Common myeloid progenitor, CD34-positive (primary cell): Measurements from ENCODE around the gene MRPL42.
"Not testable (repeated sequence)": the region's sequence is repeated elsewhere in the genome, so short reads cannot be mapped to it uniquely, and the experiment has no call there.

Source experiments
- CTCF ChIA-PET: fragments of 350-600 bp; sonication (Branson Sonifier 250); formaldehyde crosslinking; loops from one replicate; lab custom pipeline; 2021; ENCODE audit warnings: antibody characterized with exemption; lab: Charles Lee
- POLR2A ChIA-PET: fragments of 350-600 bp; sonication (Branson Sonifier 250); formaldehyde crosslinking; loops from one replicate; lab custom pipeline; 2021; ENCODE audit warnings: antibody characterized with exemption; lab: Charles Lee
- DNase-seq, 3 donors: peaks; one replicate each; pipeline versions ENCODE4 v3.0.0 to v3.0.0-alpha.2; 2013
- H3K27ac ChIP-seq, 2 experiments: 1 replicate in 1 of 2; 2 replicates in 1 of 2; pipeline ENCODE4 v1.7.0; 2013; ENCODE audit warnings: inconsistent platforms in 2 of 2, low read length in 2 of 2, mild to moderate bottlenecking in 2 of 2, low read depth in 1 of 2, moderate library complexity in 1 of 2; ENCODE audit not compliant: severe bottlenecking in 2 of 2, insufficient read depth in 1 of 2, poor library complexity in 1 of 2
- H3K27me3 ChIP-seq, 5 experiments: replicated peaks in 2 of 5; 1 replicate in 3 of 5; 2 replicates in 2 of 5; pipeline versions ENCODE4 v1.6.1 to v1.7.0; 2013; ENCODE audit warnings: low read length in 4 of 5, mild to moderate bottlenecking in 2 of 5, moderate library complexity in 2 of 5, inconsistent platforms in 1 of 5; ENCODE audit not compliant: insufficient read depth in 5 of 5, control insufficient read depth in 4 of 5
- H3K36me3 ChIP-seq, 4 experiments: 1 replicate in 2 of 4; 2 replicates in 2 of 4; pipeline versions ENCODE4 v1.6.1 to v1.7.0; 2013; ENCODE audit warnings: low read length in 3 of 4, control low read depth in 1 of 4, mild to moderate bottlenecking in 1 of 4; ENCODE audit not compliant: control insufficient read depth in 4 of 4, insufficient read depth in 4 of 4
- H3K4me1 ChIP-seq, 4 experiments: 1 replicate in 3 of 4; 2 replicates in 1 of 4; pipeline versions ENCODE4 v1.6.1 to v1.7.1; 2013; ENCODE audit warnings: low read length in 3 of 4, mild to moderate bottlenecking in 3 of 4, control low read depth in 1 of 4, inconsistent platforms in 1 of 4, moderate library complexity in 1 of 4; ENCODE audit not compliant: control insufficient read depth in 4 of 4, insufficient read depth in 4 of 4; ENCODE audit errors: control extremely low read depth in 1 of 4
- H3K4me3 ChIP-seq, 7 experiments: 1 replicate in 4 of 7; 2 replicates in 3 of 7; pipeline versions ENCODE4 v1.5.1 to v1.7.0; 2013; ENCODE audit warnings: mild to moderate bottlenecking in 7 of 7, low read length in 6 of 7, moderate library complexity in 6 of 7, inconsistent platforms in 2 of 7, low read depth in 2 of 7, control low read depth in 1 of 7; ENCODE audit not compliant: insufficient read depth in 4 of 7, control insufficient read depth in 1 of 7; ENCODE audit errors: extremely low read depth in 1 of 7
- H3K9me3 ChIP-seq, 5 experiments: 1 replicate in 4 of 5; 2 replicates in 1 of 5; pipeline versions ENCODE4 v1.6.1 to v1.7.1; 2013; ENCODE audit warnings: low read length in 4 of 5, mild to moderate bottlenecking in 2 of 5, inconsistent platforms in 1 of 5, low read depth in 1 of 5, moderate library complexity in 1 of 5; ENCODE audit not compliant: control insufficient read depth in 4 of 5, insufficient read depth in 2 of 5; ENCODE audit errors: control extremely low read depth in 1 of 5
- WGBS: methylation state at CpG from one replicate; pipeline ENCODE4 v1.1.5; 2013; ENCODE audit not compliant: insufficient coverage; 5-methylcytosine and 5-hydroxymethylcytosine counted together

MRPL42 gene

DNA sequence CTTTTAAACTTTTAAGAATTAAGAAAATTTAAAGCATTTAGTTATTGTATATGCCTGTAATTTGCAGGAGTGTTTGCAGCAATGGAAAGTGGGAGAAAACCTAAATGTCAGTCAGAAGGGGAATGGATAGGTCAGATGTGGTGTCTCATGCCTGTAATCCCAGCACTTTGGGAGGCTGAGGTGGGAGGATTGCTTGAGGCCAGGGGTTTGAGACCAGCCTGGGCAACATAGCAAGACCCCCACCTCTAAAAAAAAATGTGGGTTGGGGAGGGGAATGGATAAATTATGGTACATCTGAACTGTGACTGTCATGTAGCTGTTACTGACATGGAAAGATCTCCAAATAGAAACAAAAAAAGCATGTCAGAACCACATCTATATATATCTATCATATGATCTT, 2.1 kb downstream of the MRPL42 start:
- no peak overlapping the region for H3K27ac ChIP-seq
- CTCF ChIA-PET: no interaction called here
- no peak for DNase-seq
- no peak overlapping the region for H3K4me3 ChIP-seq
- no peaks in the 10 kb centered on the region for H3K27me3 ChIP-seq
- POLR2A ChIA-PET: interaction anchor here (0.6 kb wide), 1 partner anchor 1033 kb away, joined by 3 read pairs; no protein-coding TSS in a partner anchor
- H3K36me3 ChIP-seq: peaks cover 4 to 23% (median 12%) of the 10 kb centered on the region in 4 experiments
- H3K9me3 ChIP-seq: no peaks in the 10 kb centered on the region
- H3K4me1 ChIP-seq: peaks cover 15 to 20% (median 19%) of the 10 kb centered on the region in 4 experiments

DNA sequence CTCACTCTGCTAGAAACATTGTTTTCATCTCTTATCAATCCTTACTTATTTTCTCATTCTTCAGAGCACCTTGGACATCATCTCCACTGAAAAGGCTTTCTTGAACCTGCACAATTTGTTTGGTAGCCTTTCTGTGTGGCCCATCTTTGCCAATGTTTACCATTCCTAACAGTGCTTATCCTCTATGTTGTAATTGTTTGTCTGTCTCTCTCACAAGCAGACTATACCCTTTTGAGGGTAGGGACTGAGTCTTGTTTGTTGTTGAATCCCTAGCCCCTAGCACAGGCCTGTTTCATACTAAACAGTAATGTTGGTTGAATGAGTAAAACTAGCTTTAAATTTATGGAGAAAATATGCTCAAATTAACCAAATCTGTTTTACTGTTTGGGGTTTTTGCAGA, 9.2 kb downstream of the MRPL42 start:
- Histone ChIP-seq H3K27me3 (no peaks in the 10 kb centered on the region), H3K9me3 (no peaks in the 10 kb centered on the region), H3K4me3 (no peak overlapping the region), H3K4me1 (no peaks in the 10 kb centered on the region), H3K36me3 (peaks cover 14 to 51% (median 36%) of the 10 kb centered on the region in 4 experiments), H3K27ac (no peak overlapping the region)
- ChIA-PET CTCF (interaction anchor here (2.2 to 3.4 kb wide), 2 partner anchors 9 to 27 kb away, joined by 7 to 16 read pairs; partner anchors contain the start of gene MRPL42), POLR2A (interaction anchor here (0.9 kb wide), 1 partner anchor 9 kb away, joined by 4 read pairs; no protein-coding TSS in a partner anchor)
- DNase-seq: no peak

DNA sequence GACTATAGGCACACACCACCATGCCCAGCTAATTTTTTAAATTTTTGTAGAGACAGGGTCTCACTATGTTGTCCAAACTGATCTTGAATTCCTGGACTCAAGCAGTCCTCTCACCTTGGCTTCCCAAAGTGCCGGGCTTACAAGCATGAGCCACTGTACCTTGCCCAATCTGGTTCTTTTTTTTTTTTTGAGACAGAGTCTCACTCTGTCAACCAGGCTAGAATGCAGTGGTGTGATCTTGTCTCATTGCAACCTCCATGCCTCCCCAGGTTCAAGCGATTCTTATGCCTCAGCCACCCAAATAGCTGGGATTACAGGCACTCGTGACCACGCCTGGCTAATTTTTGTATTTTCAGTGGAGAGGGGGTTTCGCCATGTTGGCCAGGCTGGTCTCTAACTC, 15.4 kb downstream of the MRPL42 start:
- CTCF ChIA-PET: interaction anchor here (1.2 to 1.5 kb wide), 2 partner anchors 17 to 620 kb away, joined by 3 read pairs; no protein-coding TSS in a partner anchor
- DNase-seq: no peak
- H3K27ac ChIP-seq: no peak overlapping the region
- H3K4me1 ChIP-seq: no peaks in the 10 kb centered on the region
- H3K27me3 ChIP-seq: no peaks in the 10 kb centered on the region
- POLR2A ChIA-PET: no interaction called here
- no peak overlapping the region for H3K4me3 ChIP-seq
- H3K36me3 ChIP-seq: peaks cover 21 to 78% (median 53%) of the 10 kb centered on the region in 4 experiments
- WGBS: 100% methylated on average over 4 of the region's 5 CpGs
- no peaks in the 10 kb centered on the region for H3K9me3 ChIP-seq

DNA sequence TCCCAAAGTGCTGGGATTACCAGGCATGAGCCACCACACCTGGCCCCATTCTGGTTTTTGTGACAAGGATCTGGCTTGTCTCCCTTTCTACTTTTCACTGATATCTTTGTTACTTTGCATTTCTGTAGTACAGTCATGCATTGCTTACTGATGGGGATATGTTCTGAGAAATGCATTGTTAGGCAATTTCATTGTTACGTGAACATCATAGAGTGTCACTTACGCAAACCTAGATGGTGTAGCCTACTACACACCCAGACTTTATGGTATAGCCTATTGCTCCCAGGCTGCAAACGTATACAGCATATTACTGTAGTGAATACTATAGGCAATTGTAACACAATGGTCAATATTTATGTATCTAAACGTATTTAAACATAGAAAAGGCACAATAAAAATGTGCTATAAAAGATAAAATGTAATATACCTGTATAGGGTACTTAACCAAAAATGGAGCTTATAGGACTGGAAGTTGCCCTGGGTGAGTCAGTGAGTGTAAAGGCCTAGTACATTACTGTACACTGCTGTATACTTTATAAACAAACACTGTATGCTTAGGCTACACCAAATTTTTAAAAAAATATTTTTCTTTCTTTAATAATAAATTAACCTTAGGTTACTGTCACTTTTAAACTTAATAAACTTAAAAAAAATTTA, 16.0 kb downstream of the MRPL42 start:
- no CpG with 5 or more reads among the region's 4 CpGs for WGBS
- no peaks in the 10 kb centered on the region for H3K4me1 ChIP-seq
- H3K4me3 ChIP-seq: no peak overlapping the region
- H3K36me3 ChIP-seq: peaks cover 21 to 78% (median 47%) of the 10 kb centered on the region in 4 experiments
- no peaks in the 10 kb centered on the region for H3K27me3 ChIP-seq
- CTCF ChIA-PET: interaction anchor here (0.8 to 1.5 kb wide), 4 partner anchors 18 to 620 kb away, joined by 3 to 5 read pairs (median 3); no protein-coding TSS in a partner anchor
- no peaks in the 10 kb centered on the region for H3K9me3 ChIP-seq
- H3K27ac ChIP-seq: no peak overlapping the region
- POLR2A ChIA-PET: no interaction called here
- DNase-seq: no peak

GRCh38 chr12:93484315-93484981, 17.1 kb downstream of the MRPL42 start:
- CTCF ChIA-PET: interaction anchor here (0.8 to 2.3 kb wide), 3 partner anchors 10 to 74 kb away, joined by 3 to 5 read pairs (median 5); no protein-coding TSS in a partner anchor
- Histone ChIP-seq H3K27ac (no peak overlapping the region), H3K27me3 (no peaks in the 10 kb centered on the region), H3K4me1 (no peaks in the 10 kb centered on the region), H3K9me3 (no peaks in the 10 kb centered on the region), H3K4me3 (no peak overlapping the region), H3K36me3 (peaks cover 21 to 79% (median 49%) of the 10 kb centered on the region in 4 experiments)
- no peak for DNase-seq
- POLR2A ChIA-PET: interaction anchor here (1.2 kb wide), 1 partner anchor 12 kb away, joined by 3 read pairs; no protein-coding TSS in a partner anchor
- WGBS: 100% methylated on average over 4 of the region's 8 CpGs

GRCh38 chr12:93492808-93493207, 25.5 kb downstream of the MRPL42 start:
- peaks cover 4 to 54% (median 32%) of the 10 kb centered on the region in 4 experiments for H3K36me3 ChIP-seq
- POLR2A ChIA-PET, H3K4me1 ChIP-seq, H3K9me3 ChIP-seq, DNase-seq, H3K27ac ChIP-seq, H3K27me3 ChIP-seq, H3K4me3 ChIP-seq: not testable (repeated sequence)
- no CpG with 5 or more reads among the region's 1 CpG for WGBS
- CTCF ChIA-PET: interaction anchor here (1.4 kb wide), 1 partner anchor 18 kb away, joined by 3 read pairs; no protein-coding TSS in a partner anchor
